HG02623 (cell line): ENCODE measurements around the gene CACNG5.

ENCODE experiments used
- ATAC-seq: cut with Tn5 transposase; IDR thresholded peaks from one replicate; pipeline ENCODE4 v1.9.1; 2021; ENCODE audit warnings: moderate library complexity; ENCODE audit not compliant: unreplicated experiment

Gene CACNG5

GRCh38 chr17:66819466-66819865, 15.5 kb upstream of the CACNG5 start:
- no peak for ATAC-seq

DNA sequence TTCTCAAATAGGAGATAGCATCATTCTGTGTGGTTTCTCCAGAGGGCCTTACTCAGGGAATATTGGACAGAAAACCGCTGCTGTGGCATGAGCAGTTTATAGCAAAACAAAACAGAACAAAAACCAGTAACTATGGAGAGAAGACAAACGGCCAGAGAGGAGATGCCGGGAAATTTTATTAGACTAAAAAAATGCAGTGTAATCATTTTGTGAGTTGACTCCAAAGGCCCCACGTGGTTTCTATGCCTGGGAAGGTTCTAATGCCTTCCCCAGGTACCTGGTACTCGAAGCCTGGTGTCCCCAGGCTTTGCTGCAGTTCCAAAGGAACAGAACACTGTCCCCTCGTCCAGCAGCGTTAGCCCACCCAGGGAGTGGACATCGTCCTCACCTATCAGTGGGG, 12.9 kb upstream of the CACNG5 start:
- no peak for ATAC-seq

GRCh38 chr17:66826856-66827255, 8.1 kb upstream of the CACNG5 start:
- ATAC-seq = no peak

DNA sequence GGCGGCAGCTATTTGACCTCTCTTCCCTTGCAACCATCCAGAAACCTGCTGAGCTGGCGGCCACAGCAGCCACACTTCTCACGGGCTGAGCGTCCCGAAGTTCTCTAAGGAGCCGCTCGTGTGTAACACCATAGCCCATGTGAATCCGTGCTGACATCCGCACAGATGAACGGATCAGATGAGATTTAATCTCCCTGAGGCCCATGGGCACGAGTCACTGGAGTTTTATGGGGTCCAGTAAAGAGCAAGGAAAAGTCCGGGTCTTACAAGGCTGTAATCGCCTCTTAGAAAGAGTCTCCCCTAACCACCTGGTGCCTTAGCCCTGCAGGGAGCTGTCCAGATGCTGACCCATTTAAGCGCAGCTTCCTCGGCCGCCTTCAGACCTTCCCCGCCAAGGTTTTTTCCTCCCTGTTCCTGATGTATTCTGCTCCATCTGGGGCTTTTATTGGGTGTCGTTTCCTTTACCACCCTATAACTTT, 5.5 kb upstream of the CACNG5 start:
- ATAC-seq = no peak

- no peak for ATAC-seq
Measured at GRCh38 chr17:66829883-66830282, 5.0 kb upstream of the CACNG5 start.

DNA sequence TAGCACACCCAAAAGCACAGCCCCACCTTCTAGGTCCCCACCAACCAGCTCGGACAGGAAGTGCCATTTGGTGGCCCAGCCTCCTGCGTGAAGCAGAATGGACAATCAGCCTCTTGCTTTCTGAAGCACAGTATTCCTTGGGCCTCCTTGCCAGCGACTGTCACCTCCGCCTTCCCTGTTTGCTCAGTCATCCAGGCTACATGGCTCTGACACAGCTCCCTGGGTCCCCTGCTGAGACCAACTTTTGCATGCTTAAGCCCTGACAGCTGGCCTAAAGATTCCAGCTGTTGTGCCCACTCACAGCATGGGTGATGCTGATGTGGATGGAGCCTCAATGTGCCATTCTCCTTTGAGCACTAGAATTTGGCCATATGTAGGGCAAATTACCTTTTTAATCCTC, 4.5 kb upstream of the CACNG5 start:
- no peak for ATAC-seq

- no peak for ATAC-seq
Measured at GRCh38 chr17:66831383-66832210, 3.3 kb upstream of the CACNG5 start.

GRCh38 chr17:66833201-66833600, 1.7 kb upstream of the CACNG5 start:
- ATAC-seq = no peak

GRCh38 chr17:66834426-66834918, 445 bp upstream of the CACNG5 start:
- ATAC-seq = no peak

GRCh38 chr17:66835476-66835875, 559 bp downstream of the CACNG5 start:
- ATAC-seq = no peak

- ATAC-seq = no peak
Measured at GRCh38 chr17:66836063-66837005, 1.4 kb downstream of the CACNG5 start.

- ATAC-seq = no peak
Measured at GRCh38 chr17:66837226-66837625, 2.3 kb downstream of the CACNG5 start.

- no peak for ATAC-seq
Measured at GRCh38 chr17:66837885-66838665, 3.2 kb downstream of the CACNG5 start.

- no peak for ATAC-seq
Measured at GRCh38 chr17:66839616-66840015, 4.7 kb downstream of the CACNG5 start.

- ATAC-seq = no peak
Measured at GRCh38 chr17:66840061-66840460, 5.1 kb downstream of the CACNG5 start.

DNA sequence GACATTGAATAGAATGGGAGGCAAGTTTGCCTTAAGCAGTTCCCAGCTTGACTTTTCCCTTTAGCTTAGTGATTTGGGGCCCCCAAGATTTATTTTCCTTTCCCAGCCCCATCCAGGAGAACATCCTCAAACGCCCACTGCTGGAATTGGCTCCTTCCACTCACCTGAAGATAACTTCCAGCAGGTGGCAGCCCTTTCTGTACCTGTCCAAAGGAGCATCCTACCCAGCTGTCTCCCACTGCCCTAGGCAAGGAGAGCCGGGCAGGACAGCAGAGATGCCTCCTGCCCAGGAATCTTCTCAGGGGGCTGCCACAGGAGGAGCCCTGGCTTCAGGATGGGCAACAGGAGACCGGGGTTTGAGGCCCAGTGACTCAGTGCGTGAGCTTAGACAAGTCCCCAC, 6.4 kb downstream of the CACNG5 start:
- ATAC-seq = no peak

GRCh38 chr17:66841744-66842143, 6.8 kb downstream of the CACNG5 start:
- no peak for ATAC-seq

GRCh38 chr17:66842505-66842904, 7.6 kb downstream of the CACNG5 start:
- no peak for ATAC-seq

GRCh38 chr17:66842959-66843358, 8.0 kb downstream of the CACNG5 start:
- ATAC-seq = no peak

DNA sequence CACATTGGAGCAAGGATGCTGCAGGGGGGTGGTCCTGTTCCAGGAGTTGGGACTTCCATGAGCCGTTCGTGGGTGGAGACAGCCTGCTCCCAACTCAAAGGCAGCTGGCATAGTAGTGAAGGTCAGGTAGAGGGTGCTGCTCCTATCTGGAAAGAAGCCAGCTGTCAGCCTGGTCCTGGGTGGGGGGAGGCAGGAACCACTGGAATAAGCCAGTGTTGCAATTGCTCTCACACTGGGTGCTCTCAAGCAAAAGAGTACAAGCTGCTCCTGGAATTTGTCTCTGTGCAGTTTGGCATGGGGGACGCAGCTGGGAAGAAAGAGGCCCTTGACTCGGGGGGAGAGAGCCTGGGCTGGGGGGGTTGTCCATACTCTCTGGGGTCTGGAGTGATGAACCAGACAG, 8.7 kb downstream of the CACNG5 start:
- ATAC-seq = no peak

- no peak for ATAC-seq
Measured at GRCh38 chr17:66847704-66848103, 12.8 kb downstream of the CACNG5 start.
